Stimulated activated CD8-positive, alpha-beta memory T cell treated with anti-CD3 and anti-CD28 coated beads, Interleukin-4, amount 100 ng/mL, for 1 hour (primary cell): Measurements from ENCODE around the gene VIPAS39.

Source experiments
- DNase-seq, 2 donors: peaks; one replicate each; pipeline ENCODE4 v3.0.0-alpha.2; 2020; ENCODE audit warnings: low read depth in 2 of 2, low spot score in 1 of 2

Gene VIPAS39

GRCh38 chr14:77406718-77407117 lies 50.7 kb downstream of the VIPAS39 start:
- no peak for DNase-seq

GRCh38 chr14:77406086-77406485 lies 51.3 kb downstream of the VIPAS39 start:
- DNase-seq, result no peak

GRCh38 chr14:77403768-77404167 lies 53.6 kb downstream of the VIPAS39 start:
- DNase-seq, result no peak

GRCh38 chr14:77400216-77400615 lies 57.2 kb downstream of the VIPAS39 start:
- DNase-seq, result no peak

GRCh38 chr14:77390188-77390587 lies 67.2 kb downstream of the VIPAS39 start:
- DNase-seq, result no peak

- no peak for DNase-seq
These were observed 78.7 kb downstream of the VIPAS39 start for GRCh38 chr14:77378701-77379100.

- no peak for DNase-seq
These were observed 79.9 kb downstream of the VIPAS39 start for GRCh38 chr14:77377502-77377844.

GRCh38 chr14:77376771-77377501 lies 80.5 kb downstream of the VIPAS39 start, which contains the start of the genes SAMD15 and TMED8:
Gene SAMD15, plus strand, starts transcription at chr14:77377379. Its CDS starts 40 bp downstream, at chr14:77377419.
Gene TMED8, minus strand, starts transcription at chr14:77377094. Its CDS starts 41 bp downstream, at chr14:77377053.
- peak; percentile 55 to 63 for DNase-seq
